Panc1 (cell line): ENCODE measurements around the gene HEBP2. TPM values are rescaled to one million over a fixed set of nuclear protein-coding genes. Genes with fewer than 3 reads are reported as not detected.

Source experiments
- ATAC-seq: fragments of 200-7000 bp; cut with Tn5 transposase; 2 replicates; pipeline ENCODE4 v1.9.1; 2020; ENCODE audit warnings: mild to moderate bottlenecking, moderate library complexity
- BruUV-seq: library from RNA; stranded (reverse); fragments of 400-500 nt; replicated peaks from 2 replicates; lab custom pipeline; 2021; lab: Mats Ljungman, UMichigan
- CTCF ChIA-PET: fragments of 300-600 bp; sonication (Branson Sonifier 250); formaldehyde crosslinking; loops from one replicate; lab custom pipeline; 2022; ENCODE audit warnings: antibody characterized with exemption; lab: Charles Lee
- POLR2A ChIA-PET: fragments of 300-600 bp; sonication (Branson Sonifier 250); formaldehyde crosslinking; loops from one replicate; lab custom pipeline; 2022; ENCODE audit warnings: antibody characterized with exemption; lab: Charles Lee
- DNase-seq: peaks from one replicate; pipeline ENCODE4 v3.0.0-alpha.2; 2010; ENCODE audit warnings: low read depth, low spot score
- H3K27ac ChIP-seq: 2 replicates; pipeline ENCODE4 v1.5.1; 2011; ENCODE audit warnings: mild to moderate bottlenecking, low read length, inconsistent platforms
- H3K27me3 ChIP-seq: fragments of 200-500 bp; sonication (Bioruptor generic); 2 replicates; pipeline ENCODE4 v1.6.0; 2014; ENCODE audit warnings: low read length, inconsistent platforms; ENCODE audit not compliant: control insufficient read depth, insufficient read depth
- H3K36me3 ChIP-seq: fragments of 200-500 bp; sonication (Bioruptor generic); 2 replicates; pipeline ENCODE4 v1.5.1; 2014; ENCODE audit warnings: inconsistent platforms, mild to moderate bottlenecking, low read length, moderate library complexity; ENCODE audit not compliant: control insufficient read depth, insufficient read depth
- H3K4me1 ChIP-seq: 2 replicates; pipeline ENCODE4 v1.5.1; 2011; ENCODE audit warnings: inconsistent platforms, mild to moderate bottlenecking, low read length, moderate library complexity; ENCODE audit not compliant: control insufficient read depth, insufficient read depth
- H3K4me3 ChIP-seq, 2 experiments: 2 replicates each; pipeline ENCODE4 v1.5.1; 2011 to 2012; ENCODE audit warnings: low read depth in 2 of 2, low read length in 2 of 2, mild to moderate bottlenecking in 2 of 2, inconsistent platforms in 1 of 2, moderate library complexity in 1 of 2
- H3K9me3 ChIP-seq: fragments of 200-500 bp; sonication (Bioruptor generic); 2 replicates; pipeline ENCODE4 v1.5.1; 2014; ENCODE audit warnings: low read depth, mild to moderate bottlenecking, inconsistent platforms, low read length, moderate library complexity; ENCODE audit not compliant: control insufficient read depth, insufficient read depth
- CTCF ChIP-seq: fragments of 450-650 bp; IDR thresholded peaks from 2 replicates; pipeline ENCODE4 v1.5.1; 2017; ENCODE audit warnings: mild to moderate bottlenecking
- POLR2AphosphoS5 ChIP-seq: IDR thresholded peaks from 2 replicates; pipeline ENCODE4 v1.6.1; 2012; ENCODE audit warnings: mild to moderate bottlenecking, low read depth, low read length, moderate library complexity
- REST ChIP-seq, 2 experiments: IDR thresholded peaks; 2 replicates each; pipeline ENCODE4 v1.6.1; 2011 to 2012; ENCODE audit warnings: low read depth in 2 of 2, control low read depth in 1 of 2, low read length in 1 of 2, mild to moderate bottlenecking in 1 of 2, moderate library complexity in 1 of 2; ENCODE audit not compliant: insufficient read depth in 1 of 2
- SIN3A ChIP-seq: IDR thresholded peaks from 2 replicates; pipeline ENCODE4 v1.6.1; 2012; ENCODE audit warnings: low read depth, mild to moderate bottlenecking, low read length, moderate library complexity, borderline replicate concordance; ENCODE audit not compliant: insufficient read depth
- TCF7L2 ChIP-seq: IDR thresholded peaks from 2 replicates; pipeline ENCODE4 v1.6.1; 2011; ENCODE audit warnings: mild to moderate bottlenecking, low read depth, low read length, inconsistent platforms
- in situ Hi-C: cut with HindIII; loops from 2 replicates; pipeline ENCODE4 v1.10.0; 2016; ENCODE audit warnings: low sequenced_read_pairs, low pct_unique_long_range_greater_than_20kb
- intact Hi-C: fragments of 100-400 bp; cut with micrococcal nuclease; formaldehyde crosslinking; loops from one replicate; pipeline ENCODE4 v1.10.0; 2022; ENCODE audit not compliant: unreplicated experiment
- total RNA-seq: library from RNA; stranded (reverse); gene quantifications from one replicate; pipeline ENCODE4 v1.2.1, GENCODE V29; 2021; ENCODE audit not compliant: unreplicated experiment

Gene HEBP2
- total RNA-seq, 1 experiment from 2014 or later = 48.1 TPM

- BruUV-seq = no TSS peak
- in situ Hi-C loops (no loop called here), intact Hi-C loops (loop anchor here (10.0 kb wide), 1 partner anchor 413 kb away; no protein-coding TSS in a partner anchor)
- no peak for TF ChIP-seq CTCF
- no peak for TF ChIP-seq REST (IDR thresholded peaks at IDR 0.05; ENCODE audit: insufficient read depth in 1 of 2, low read depth in 2 of 2, low read length in 1 of 2)
- no peak for TF ChIP-seq TCF7L2
- no peak for TF ChIP-seq POLR2AphosphoS5
- no peak for TF ChIP-seq SIN3A
- Histone ChIP-seq H3K36me3 (no peaks in the 10 kb centered on the region), H3K4me1 (no peaks in the 10 kb centered on the region), H3K27ac (no peak overlapping the region), H3K27me3 (no peaks in the 10 kb centered on the region), H3K9me3 (no peaks in the 10 kb centered on the region), H3K4me3 (no peak overlapping the region)
- POLR2A ChIA-PET = interaction anchor here (0.6 kb wide), 1 partner anchor 16 kb away, joined by 5 read pairs; no protein-coding TSS in a partner anchor
- ATAC-seq (no peak), DNase-seq (no peak)
- CTCF ChIA-PET = no interaction called here
Measured at GRCh38 chr6:138418118-138418742, 14.2 kb downstream of the HEBP2 start.

DNA sequence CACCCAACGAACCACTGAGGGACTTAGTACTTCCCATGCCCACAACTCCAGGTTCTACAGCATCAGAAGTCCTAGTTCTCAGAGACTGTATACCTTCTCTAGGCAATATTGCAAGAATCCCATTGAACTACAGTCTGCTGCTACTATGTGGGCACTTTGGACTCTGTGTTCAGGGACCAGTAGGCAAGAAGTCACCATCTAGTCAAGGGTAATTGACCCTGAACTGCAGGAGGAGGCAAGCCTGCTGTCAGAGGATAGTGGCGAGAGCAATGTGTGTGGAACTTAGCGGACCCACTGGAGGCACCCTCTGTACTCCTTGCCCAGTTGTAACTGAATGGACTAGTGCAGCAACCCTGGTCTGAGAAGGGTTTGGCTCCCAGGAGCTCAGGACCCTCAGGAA lies 15.7 kb downstream of the HEBP2 start:
- no peaks in the 10 kb centered on the region for H3K36me3 ChIP-seq
- H3K9me3 ChIP-seq = no peaks in the 10 kb centered on the region
- intact Hi-C loops = loop anchor here (10.0 kb wide), 1 partner anchor 415 kb away; no protein-coding TSS in a partner anchor
- no peak overlapping the region for H3K27ac ChIP-seq
- TF ChIP-seq CTCF = no peak
- no peak for TF ChIP-seq TCF7L2
- no peak for TF ChIP-seq POLR2AphosphoS5
- TF ChIP-seq REST (IDR thresholded peaks at IDR 0.05; ENCODE audit: insufficient read depth in 1 of 2, low read depth in 2 of 2, low read length in 1 of 2) = no peak
- no peak for TF ChIP-seq SIN3A
- ATAC-seq = no peak
- in situ Hi-C loops = no loop called here
- no peak overlapping the region for H3K4me3 ChIP-seq
- BruUV-seq = no TSS peak
- DNase-seq = no peak
- ChIA-PET CTCF (no interaction called here), POLR2A (no interaction called here)
- no peaks in the 10 kb centered on the region for H3K4me1 ChIP-seq
- H3K27me3 ChIP-seq = no peaks in the 10 kb centered on the region
